GM21619 (cell line): ENCODE measurements around the gene AP5M1.
"Not testable (repeated sequence)": the region's sequence is repeated elsewhere in the genome, so short reads cannot be mapped to it uniquely, and the experiment has no call there.

Experiments used
- ATAC-seq: cut with Tn5 transposase; IDR thresholded peaks from one replicate; pipeline ENCODE4 v1.9.1; 2021; ENCODE audit not compliant: unreplicated experiment

Gene AP5M1, protein sequence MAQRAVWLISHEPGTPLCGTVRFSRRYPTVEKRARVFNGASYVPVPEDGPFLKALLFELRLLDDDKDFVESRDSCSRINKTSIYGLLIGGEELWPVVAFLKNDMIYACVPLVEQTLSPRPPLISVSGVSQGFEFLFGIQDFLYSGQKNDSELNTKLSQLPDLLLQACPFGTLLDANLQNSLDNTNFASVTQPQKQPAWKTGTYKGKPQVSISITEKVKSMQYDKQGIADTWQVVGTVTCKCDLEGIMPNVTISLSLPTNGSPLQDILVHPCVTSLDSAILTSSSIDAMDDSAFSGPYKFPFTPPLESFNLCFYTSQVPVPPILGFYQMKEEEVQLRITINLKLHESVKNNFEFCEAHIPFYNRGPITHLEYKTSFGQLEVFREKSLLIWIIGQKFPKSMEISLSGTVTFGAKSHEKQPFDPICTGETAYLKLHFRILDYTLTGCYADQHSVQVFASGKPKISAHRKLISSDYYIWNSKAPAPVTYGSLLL

DNA sequence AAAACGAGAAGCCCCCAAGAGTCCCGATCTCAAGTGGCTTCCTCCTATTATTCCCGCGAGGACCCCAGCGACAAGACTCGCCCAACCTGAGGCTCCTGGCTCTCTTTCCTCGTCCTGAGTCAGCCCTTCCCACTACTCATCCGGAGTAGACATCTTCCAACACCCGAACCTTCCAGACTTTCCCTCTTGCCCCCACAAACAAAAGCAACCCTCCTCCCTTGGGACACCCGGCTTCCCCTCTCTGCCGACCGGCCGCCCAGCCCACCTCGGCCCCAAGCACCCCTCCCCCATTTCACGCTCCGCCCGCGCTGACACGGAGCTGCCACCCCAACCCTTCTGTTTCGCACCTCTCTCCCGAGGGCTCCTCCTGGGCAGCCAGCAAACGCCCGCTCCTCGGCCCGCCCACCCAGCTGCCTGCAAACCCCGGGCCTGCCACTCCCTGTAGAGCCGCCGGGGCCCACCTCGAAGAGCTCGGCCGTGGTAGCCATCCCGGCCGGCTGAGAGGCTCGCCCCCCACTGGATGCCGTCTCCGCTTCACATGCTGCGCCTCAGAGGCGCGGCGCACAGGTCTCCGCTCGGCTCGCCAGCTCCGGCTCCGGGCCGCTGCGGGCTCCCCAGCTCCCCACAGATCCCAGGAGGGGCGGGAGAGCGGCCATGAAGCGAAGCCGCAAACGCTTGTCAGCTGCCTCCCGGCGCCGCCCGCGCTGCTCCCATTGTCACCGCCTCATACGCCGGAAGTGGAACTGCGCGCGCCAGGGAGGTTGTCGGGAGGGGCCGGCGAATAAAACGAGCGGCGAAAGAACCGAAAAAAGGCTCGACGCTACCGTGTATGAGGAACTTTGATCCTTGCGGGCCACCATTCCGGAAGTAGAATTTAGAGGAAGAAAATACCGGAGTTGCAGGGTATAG is at the start of gene AP5M1, which contains the start of gene EXOC5:
Gene AP5M1, plus strand, starts transcription at position 811 of the 909 bp plus-strand sequence. CDS start 344 bp downstream, outside the sequence.
Gene EXOC5, minus strand, starts transcription at position 745 of the 909 bp plus-strand sequence. Its CDS starts 257 bp downstream, at position 488.
- ATAC-seq, result peak; percentile 86

DNA sequence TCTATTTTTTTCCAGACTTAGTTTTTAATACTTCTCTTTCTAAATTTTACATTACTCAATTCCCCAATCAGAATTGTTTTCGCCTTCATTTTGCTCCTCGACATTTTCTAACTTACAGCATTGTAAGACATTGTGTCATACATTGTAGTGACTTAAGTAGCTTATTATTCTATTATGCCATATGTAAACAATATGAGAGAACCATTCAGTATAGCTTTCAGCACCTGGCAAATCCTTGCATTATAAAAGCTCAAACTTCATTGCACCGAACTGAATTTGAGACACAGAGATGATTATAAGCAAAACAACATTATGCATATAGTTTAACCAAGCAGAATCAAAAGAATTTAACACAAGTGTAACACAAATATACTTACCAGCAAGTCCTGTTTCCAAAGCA is 46.8 kb upstream of the AP5M1 start:
- no peak for ATAC-seq

DNA sequence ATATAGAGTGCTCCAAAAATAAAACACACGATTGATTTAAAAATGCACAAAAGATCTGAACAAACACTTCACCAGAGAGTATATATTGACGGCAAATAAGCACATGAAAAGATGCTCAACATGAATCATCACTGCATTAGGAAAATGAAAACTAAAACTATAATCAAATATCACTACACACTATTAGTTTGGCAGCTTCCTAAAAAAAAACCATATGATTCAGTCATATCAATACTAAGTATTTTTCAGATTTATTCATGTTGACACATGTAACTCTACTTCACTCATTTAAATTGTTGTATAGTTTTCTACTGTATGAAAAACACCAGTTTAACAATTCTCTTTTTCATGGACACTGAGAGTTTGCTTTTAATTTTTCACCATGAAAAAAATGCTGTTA is 41.7 kb upstream of the AP5M1 start:
- no peak for ATAC-seq

DNA sequence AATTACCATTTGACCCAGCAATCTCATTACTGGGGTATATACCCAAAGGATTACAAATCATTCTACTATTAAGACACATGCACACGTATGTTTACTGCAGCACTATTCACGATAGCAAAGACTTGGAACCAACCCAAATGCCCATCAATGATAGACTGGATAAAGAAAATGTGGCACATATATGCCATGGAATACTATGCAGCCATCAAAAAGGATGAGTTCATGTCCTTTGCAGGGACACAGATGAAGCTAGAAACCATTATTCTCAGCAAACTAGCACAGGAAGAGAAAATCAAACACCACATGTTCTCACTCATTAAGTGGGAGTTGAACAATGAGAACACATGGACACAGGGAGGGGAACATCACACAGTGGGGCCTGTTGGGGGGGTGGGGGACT is 40.5 kb upstream of the AP5M1 start:
- not testable (repeated sequence) for ATAC-seq

DNA sequence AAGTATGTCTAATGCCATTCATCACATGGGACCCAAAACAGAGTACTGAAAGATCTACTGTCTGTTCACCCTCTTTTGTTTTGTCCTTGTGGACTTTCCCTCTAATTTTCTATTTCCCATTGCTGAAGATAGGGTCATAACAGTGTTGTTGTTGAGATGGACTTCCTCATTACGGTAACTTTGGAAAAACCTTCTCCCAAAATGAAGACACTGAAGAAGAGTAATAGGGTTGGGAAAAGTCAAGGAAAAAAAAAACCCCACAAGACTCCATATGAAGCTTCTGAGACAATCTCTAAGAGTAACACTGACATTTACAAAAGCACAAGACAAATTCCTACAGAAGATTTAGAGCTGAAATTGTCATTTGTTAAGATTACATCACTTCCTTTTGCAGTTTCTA is 36.8 kb upstream of the AP5M1 start:
- no peak for ATAC-seq

DNA sequence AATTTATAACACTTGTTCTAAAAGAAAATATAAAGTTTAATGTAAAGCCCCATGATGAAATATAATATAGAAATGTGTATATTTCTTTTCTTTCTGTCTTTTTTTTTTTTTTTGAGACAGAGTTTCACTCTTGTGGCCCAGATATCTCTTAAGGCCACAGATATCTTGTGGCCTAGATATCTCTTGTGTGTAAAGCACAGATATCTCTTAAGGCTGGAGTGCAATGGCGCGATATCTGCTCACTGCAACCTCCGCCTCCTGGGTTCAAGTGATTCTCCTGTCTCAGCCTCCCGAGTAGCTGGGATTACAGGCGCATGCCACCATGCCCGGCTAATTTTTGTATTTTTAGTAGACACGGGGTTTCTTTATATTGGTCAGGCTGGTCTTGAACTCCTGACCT is 28.7 kb upstream of the AP5M1 start:
- not testable (repeated sequence) for ATAC-seq

DNA sequence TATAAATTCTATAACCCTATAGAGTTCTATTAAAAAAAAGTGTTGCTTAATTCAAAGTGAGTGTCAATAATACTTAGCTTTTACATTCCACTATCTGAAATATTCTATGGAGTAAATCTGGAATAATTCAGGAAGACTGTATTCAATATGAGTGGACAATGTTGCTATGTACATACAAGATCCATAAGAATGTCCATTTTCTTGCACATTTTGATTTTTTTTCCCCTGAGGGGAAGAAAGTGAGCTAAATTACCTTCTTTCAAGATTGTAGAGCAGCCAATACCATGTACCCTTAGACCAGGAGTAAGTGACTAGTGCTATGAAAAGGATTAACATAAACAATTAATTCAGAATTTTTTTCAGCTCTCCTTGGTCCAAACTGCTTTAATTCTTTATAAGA is 25.5 kb upstream of the AP5M1 start:
- no peak for ATAC-seq

DNA sequence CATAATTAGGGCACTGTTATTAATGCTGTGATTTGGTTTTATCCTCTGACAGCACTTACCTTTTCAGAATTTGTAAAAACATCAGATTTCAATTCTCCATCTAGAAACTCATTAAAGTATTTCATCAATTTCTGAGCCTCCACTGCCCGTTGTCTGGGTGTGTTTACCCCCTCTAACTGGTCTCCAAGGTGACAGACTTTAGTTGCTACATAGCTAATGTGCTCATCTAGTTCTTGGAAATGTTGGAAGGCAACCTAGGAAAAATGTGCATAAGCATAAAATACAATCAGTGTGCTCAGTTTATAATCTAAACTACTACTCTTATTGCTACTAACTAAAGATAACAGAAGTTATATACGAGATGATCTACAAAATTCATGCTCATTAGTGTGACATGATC is 24.7 kb upstream of the AP5M1 start:
- ATAC-seq, result no peak

DNA sequence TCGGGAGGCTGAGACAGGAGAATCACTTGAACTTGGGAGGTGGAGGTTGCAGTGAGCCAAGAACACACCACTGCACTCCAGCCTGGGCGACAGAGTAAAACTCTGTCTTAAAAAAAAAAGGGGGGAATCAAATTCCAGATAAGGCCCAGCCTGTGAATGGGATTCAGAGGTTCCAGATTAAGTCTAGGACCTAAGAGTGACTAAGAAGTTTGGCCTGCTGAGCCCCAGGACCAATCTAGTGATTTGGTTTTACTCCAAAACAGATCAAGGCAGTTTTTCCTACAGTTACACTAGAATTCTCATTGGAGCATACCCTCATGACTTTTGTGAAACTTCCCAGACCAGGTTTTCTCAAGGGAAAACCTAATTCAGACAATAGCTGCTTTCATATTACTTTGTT is 22.8 kb upstream of the AP5M1 start:
- no peak for ATAC-seq

DNA sequence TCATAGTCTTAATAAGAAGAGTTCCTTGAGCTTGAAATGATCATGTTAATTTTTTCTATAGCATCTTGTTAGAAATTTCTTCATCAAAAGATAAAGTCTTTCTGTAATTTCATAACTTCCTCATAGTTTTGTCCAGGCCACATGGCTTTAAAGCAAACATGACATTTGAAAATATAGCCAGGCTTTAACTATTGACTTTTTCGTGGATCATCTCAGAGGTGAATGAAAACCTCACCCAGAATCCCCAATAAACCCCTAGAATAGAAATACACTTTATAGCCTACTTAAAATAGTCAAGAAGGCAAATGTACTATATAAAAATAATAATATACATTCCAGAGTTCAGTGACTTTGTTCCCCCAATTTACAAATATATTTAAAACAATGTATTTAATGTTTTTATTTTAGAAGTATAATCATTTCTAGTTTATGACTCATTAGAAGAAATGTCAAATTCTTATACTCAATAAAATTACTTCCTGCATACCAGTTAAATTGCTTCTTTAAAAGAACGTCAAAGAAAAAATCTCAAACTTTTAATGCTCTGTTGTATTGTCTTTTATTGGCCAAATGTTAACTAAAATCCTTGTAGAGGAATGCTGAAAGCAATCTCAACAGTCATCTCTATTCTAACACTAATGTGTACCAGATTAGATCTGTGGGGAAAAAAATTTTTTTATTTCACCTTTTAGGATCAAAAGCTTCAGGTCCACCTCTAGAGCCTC is 21.7 kb upstream of the AP5M1 start:
- no peak for ATAC-seq

DNA sequence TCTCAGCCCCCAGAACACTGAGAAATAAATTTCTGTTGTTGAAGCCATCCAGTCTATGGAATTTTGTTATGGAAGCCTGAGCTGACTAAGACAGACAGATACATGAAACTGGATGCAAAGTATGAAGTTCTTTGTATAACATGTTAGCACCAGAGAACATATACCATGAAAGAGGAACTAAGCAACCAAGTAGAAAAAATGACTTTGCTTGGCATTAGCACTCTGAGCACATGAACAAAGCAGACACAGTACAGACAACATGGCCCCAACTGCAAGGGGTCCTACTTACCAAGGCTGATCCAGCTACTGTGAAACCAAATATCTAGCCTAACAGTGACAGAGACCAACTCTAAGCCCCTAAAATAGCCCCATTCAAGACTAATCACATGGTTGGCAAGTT is 13.9 kb upstream of the AP5M1 start:
- ATAC-seq, result no peak

DNA sequence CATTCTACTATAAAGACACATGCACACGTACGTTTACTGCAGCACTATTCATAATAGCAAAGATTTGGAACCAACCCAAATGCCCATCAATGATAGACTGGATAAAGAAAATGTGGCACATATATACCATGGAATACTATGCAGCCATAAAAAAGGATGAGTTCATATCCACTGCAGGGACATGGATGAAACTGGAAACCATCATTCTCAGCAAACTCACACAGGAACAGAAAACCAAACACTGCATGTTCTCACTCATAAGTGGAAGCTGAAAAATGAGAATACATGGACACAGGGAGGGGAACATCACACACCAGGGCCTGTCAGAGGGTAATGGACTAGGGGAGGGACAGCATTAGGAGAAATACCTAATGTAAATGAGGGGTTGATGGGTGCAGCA is 10.6 kb upstream of the AP5M1 start:
- ATAC-seq, result not testable (repeated sequence)

DNA sequence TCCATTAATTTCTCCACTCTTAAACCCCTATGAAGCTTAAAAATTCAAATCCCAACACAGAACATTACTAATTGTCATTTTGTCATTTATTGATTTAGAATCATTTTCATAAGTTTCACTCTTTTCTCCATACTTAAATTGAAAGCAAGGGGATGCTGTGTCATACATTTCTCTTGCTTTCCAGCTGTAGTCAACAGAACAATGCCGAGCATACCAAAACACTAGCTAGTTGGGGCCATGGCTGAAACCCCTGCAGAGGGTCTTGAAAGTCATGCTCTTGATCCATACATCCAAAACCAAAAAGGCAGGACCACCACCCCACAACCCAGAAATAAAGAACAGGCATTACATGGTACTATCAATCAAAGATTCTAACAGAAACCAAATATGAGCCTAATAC is 9.1 kb upstream of the AP5M1 start:
- ATAC-seq, result no peak

DNA sequence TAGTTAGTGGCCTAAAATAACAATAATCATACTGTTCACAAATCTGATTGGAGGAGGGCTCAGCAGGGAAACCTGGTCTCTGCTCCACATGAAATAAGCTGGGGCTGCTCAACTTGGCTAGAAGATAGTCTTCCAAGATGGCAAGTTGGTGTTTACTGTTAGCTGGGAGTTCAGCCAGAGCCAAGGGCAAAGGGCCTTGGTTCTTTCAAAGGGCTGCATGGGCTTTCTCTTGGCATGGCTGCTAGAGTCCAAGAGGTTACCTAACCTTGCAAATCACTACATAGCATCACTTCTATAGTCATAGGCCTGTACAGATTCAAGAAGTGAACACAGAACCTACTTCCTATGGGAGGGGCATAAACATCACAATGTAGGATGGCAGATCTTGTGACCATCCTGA is 7.2 kb upstream of the AP5M1 start:
- ATAC-seq, result no peak

DNA sequence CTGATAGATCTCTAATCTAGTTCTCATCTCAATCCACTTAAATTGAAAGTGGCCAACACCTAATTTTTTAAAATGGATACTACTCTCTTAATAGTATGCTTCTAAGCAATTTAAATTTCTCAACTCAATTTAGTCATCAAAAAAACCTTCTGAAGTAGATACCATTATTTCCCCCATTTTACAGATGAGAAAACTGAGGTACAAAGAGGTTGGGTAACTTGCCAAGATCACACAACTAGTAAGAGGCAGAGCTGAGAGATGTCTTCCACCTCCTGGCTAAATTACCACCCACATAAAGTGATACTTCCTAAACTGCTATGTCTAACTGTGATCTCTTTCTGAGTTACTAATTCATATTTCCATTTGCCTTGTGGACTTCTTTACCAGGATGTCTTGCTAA is 6.7 kb upstream of the AP5M1 start:
- no peak for ATAC-seq

DNA sequence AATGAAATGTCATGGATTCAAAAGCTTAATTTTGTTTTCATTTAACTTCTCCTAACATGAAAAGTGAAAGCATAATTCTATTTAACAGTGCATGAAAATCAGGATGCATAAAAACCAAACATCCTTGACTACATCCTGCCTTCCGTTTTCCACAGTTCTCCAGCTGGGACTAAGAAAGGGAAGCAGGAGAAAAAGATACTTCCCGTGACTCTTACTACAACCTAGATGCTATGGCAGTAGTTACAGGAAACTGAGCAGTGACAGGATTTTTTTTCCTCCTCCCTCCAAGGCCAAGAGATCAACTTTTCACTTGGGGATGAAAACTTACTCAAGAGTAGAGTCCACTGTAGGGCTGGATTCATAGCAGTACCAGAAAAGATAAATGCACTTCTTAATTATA is 2.7 kb upstream of the AP5M1 start:
- no peak for ATAC-seq

DNA sequence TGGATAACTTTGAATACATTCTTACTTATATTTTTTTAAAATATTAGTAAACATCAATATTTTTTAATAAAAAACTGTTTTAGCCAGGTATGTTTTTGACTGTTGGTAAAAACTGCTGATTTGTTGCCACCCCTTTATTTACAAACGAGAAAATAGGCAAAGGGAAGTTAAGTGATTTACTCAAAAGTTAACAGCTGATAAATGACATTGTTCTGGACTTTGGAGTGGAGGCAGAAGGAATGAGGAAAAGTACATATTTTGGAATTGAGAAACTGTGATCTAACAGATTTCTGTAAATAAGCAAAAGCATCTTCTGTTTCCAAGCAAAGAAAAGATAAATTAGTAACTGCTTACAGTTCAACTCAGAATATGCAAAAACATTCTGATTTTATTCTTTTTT is 4.5 kb downstream of the AP5M1 start:
- no peak for ATAC-seq

DNA sequence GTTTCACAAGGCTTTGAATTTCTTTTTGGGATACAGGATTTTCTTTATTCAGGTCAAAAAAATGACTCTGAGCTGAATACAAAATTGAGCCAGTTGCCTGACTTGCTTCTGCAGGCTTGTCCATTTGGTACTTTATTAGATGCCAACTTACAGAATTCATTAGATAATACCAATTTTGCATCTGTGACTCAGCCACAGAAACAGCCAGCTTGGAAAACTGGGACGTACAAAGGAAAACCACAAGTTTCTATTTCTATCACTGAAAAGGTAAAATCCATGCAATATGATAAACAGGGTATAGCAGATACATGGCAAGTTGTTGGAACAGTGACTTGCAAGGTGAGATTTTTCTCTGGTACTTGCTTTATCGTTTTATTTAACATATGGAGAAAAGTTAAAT is 5.8 kb downstream of the AP5M1 start:
- ATAC-seq, result no peak

DNA sequence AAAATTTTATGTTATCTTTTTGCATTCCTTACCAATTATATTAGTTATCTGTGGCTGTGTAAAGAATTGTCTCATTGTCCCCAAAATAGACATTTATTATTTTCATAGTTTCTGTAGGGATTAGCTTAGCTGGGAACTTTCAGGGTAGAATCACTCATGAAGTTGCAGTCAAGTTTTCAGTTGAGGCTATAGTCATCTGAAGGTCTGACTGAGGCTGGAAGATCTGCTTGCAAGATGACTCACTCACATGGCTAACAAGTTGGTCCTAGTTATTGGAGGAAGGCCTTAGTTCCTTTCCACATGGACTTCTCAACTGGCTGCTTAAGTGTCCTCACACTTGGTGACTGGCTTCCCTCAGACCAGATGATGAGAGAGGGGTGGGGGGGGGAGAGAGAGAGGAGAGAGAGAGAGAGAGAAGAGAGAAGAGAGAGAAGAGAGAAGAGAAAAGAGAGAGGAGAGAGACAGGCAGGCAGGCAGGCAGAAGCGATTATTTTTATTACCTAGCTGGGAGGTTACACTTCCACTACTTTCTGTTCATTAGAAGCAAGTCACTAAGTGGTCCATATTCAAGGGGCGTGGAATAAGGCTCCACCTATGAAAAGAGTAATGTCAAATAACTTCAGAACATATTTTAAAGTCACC is 6.4 kb downstream of the AP5M1 start:
- no peak for ATAC-seq

DNA sequence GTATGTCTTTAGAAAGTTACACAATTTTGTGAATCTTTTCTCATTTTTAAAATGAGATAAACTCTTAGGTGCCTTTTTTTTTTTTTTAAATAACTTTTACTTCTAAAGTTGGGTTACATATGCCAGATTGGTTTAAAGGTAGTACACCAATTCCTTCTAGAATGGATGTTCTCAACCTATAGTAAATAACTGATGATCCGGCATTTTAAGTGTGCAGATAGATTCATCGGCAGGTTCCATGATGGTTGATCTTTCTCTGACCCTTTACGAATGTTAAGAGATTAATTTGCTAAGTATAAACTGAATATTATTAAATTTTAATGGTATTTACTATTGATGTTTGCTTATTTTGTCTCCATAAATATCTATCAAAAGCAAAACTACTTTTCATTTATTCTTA is 8.3 kb downstream of the AP5M1 start:
- no peak for ATAC-seq

DNA sequence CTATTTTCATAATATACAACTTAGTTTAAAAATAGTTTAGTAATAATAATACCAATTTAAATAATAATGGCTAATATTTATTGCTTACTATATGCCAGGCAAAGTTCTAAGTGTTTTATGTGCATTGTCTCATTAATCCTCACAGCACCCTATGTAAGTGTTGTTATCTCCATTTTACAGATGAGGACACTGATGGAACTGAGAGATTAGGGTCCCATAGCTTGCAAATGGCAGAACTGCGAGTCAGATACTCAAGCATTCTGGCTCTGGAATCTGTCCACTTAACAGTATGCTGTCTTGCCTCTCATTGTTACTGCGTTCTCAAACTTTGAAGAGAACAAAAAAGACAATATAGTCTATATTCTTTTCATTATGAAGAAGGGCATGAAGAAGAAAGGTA is 19.0 kb downstream of the AP5M1 start:
- ATAC-seq, result no peak
